ENCODE results near the gene RBMS1. TPM values are rescaled to one million over a fixed set of nuclear protein-coding genes. Genes with fewer than 3 reads are reported as not detected.

Gene RBMS1
- total and polyA plus RNA-seq, 7 donors: 4.4 to 91.8 (median 69.2) TPM

DNA sequence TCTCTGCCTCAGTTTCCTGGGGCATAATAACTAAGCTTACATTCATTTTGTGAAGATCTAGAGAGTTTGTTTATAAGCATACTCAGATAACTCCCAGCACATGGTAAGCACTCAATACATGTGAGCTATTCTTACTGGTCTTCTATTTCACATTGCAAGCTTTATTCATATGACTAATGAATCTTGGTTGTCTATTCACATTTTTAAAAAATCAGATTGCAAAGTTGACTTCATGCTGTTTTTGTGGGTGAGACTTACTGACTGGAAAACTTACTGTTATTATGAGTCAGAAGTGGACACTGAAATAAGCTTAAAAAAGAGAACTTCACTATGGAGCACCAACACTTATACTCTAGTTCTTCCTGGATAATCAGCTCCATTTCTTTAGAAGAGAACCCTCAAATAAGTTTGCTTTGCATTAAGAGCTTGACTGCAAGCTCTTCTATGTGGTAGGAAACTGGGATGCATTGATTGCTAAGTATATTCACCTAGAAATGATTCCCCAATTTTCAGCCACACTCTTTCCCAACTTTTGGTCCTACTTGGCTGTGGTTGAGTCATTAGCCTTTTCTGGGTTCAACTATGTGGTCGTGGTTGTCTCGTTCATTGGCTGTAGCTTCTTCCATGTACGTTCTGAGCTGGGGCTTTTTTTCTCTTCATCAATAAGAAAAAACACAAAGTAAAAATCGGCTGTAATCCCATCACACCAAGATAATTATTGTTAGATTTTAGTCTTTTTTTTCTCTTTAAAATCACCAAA, 29.5 kb upstream of the RBMS1 start:
- Histone ChIP-seq H3K4me1 (peaks cover 0 to 7% (median 0%) of the 10 kb centered on the region in 4 donors), H3K4me3 (no peak overlapping the region), H3K36me3 (no peaks in the 10 kb centered on the region), H3K9me3 (no peaks in the 10 kb centered on the region), H3K27ac (no peak overlapping the region), H3K27me3 (no peaks in the 10 kb centered on the region)
- 79 to 89% methylated on average over 4 of the region's 4 CpGs for WGBS, 2 donors
- intact Hi-C loops (cut with DNase I): no loop called here
- DNase-seq: no peak
- TF ChIP-seq POLR2A (IDR thresholded peaks at IDR 0.05) (no peak), POLR2AphosphoS5 (IDR thresholded peaks at IDR 0.05) (no peak), EP300 (IDR thresholded peaks at IDR 0.05) (no peak)
- TF ChIP-seq, protein P1, sequence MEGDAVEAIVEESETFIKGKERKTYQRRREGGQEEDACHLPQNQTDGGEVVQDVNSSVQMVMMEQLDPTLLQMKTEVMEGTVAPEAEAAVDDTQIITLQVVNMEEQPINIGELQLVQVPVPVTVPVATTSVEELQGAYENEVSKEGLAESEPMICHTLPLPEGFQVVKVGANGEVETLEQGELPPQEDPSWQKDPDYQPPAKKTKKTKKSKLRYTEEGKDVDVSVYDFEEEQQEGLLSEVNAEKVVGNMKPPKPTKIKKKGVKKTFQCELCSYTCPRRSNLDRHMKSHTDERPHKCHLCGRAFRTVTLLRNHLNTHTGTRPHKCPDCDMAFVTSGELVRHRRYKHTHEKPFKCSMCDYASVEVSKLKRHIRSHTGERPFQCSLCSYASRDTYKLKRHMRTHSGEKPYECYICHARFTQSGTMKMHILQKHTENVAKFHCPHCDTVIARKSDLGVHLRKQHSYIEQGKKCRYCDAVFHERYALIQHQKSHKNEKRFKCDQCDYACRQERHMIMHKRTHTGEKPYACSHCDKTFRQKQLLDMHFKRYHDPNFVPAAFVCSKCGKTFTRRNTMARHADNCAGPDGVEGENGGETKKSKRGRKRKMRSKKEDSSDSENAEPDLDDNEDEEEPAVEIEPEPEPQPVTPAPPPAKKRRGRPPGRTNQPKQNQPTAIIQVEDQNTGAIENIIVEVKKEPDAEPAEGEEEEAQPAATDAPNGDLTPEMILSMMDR (IDR thresholded peaks at IDR 0.05): no peak

DNA sequence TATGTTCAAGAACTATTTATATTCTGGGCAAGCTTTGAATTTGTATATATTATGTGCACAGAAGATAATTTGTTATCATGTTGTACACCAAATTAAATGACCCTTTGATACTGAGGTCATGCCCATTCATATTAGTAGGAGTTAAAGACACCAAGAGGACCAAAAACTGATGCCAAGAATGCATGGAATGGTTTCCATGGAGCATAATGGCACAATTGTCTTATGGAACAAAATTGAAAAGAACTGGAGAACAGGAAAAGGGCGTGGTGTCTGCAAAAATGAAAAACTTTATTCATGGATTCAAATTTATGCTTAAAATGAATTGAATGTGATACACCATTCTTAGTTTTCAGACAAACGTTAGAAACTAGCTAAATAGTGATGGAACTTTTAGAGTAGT, 24.1 kb upstream of the RBMS1 start:
- intact Hi-C loops (cut with DNase I): no loop called here
- no peak for DNase-seq
- 68 to 84% methylated on average over 2 of the region's 2 CpGs for WGBS, 2 donors
- H3K4me1 ChIP-seq: peaks cover 0 to 15% (median 12%) of the 10 kb centered on the region in 4 donors
- no peaks in the 10 kb centered on the region for H3K36me3 ChIP-seq
- no peak overlapping the region for H3K4me3 ChIP-seq
- no peaks in the 10 kb centered on the region for H3K9me3 ChIP-seq
- peak overlapping the region in 1 of 4 donors; percentile 64 for H3K27ac ChIP-seq
- TF ChIP-seq EP300 (IDR thresholded peaks at IDR 0.05): no peak
- TF ChIP-seq, protein P1 (IDR thresholded peaks at IDR 0.05): no peak
- no peak for TF ChIP-seq POLR2AphosphoS5 (IDR thresholded peaks at IDR 0.05)
- no peak for TF ChIP-seq POLR2A (IDR thresholded peaks at IDR 0.05)
- no peaks in the 10 kb centered on the region for H3K27me3 ChIP-seq

DNA sequence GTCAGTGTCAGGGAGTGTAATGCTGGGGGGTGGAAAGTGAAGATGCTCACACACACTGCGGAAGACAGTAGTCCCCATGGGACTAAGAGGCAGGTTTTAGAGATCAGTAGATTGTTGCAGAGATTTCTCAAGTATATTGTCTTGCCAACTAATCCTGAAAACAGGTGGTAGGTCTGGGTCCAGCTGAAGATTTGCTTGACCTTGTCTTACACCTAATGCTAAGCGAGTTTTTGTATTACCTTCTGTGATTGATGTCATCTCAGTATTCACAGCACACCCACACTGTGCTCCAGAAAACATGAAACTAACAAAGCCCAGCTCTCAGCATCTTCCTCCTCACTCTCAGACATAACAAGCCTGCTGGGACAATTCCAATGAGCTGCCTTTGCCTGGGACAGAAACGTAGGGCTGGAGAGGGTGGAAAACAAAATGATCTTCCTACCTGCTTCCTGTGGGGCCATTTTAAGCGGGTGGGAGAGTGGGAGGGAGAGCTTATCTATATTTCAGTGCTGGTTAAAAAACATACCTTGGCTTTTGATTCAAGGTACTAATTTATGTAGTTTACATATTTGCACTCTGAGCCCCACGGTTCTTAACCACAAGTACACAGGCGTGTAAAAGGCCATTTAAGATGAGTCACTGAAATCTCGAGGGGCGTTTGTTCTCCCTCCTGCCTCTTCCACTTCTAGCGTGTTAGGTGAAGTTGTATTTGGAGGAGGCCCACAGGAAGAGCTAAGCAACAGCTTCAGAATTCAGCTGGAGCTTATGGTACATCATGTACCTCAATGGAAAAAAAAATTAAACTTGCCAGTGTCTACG, 23.1 kb upstream of the RBMS1 start:
- WGBS, 2 donors: 31 to 50% methylated on average over 10 of the region's 10 CpGs
- H3K36me3 ChIP-seq: no peaks in the 10 kb centered on the region
- H3K27me3 ChIP-seq: no peaks in the 10 kb centered on the region
- intact Hi-C loops (cut with DNase I): no loop called here
- TF ChIP-seq, protein P1 (IDR thresholded peaks at IDR 0.05): no peak
- TF ChIP-seq POLR2AphosphoS5 (IDR thresholded peaks at IDR 0.05): peak in 1 of 4 donors; percentile 8
- H3K4me1 ChIP-seq: peaks cover 0 to 15% (median 10%) of the 10 kb centered on the region in 4 donors
- no peaks in the 10 kb centered on the region for H3K9me3 ChIP-seq
- DNase-seq: no peak
- no peak overlapping the region for H3K4me3 ChIP-seq
- peak overlapping the region in 3 of 4 donors; percentile 38 to 64 (median 58) for H3K27ac ChIP-seq

DNA sequence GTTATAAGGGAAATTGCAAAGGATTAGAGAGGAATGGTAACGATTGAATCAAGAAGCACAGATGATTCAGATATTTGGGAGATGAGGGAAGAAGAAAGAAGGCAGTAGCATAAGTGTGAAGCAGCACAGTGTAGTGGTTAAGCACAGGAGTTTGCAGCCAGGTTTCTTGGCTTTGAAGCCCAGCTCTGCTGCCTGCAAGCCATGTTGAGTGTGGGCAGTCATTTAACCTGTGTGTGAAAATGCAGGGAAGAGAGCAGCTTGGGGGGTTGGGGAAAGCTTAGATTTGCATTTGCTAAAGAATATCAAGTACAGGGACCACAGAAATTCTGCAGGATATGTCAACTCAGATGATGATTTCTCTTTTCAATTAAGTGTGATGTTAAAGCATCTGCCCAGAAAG, 21.5 kb upstream of the RBMS1 start:
- intact Hi-C loops (cut with DNase I): no loop called here
- TF ChIP-seq EP300 (IDR thresholded peaks at IDR 0.05) (no peak), POLR2A (IDR thresholded peaks at IDR 0.05) (no peak), POLR2AphosphoS5 (IDR thresholded peaks at IDR 0.05) (no peak)
- TF ChIP-seq, protein P1 (IDR thresholded peaks at IDR 0.05): no peak
- Histone ChIP-seq H3K36me3 (no peaks in the 10 kb centered on the region), H3K4me3 (no peak overlapping the region), H3K27ac (no peak overlapping the region), H3K4me1 (peaks cover 0 to 15% (median 10%) of the 10 kb centered on the region in 4 donors), H3K9me3 (no peaks in the 10 kb centered on the region), H3K27me3 (no peaks in the 10 kb centered on the region)
- DNase-seq: no peak
- WGBS, 2 donors: 83 to 86% methylated on average over 1 of the region's 1 CpG

Measured in sigmoid colon (tissue), 7 donors.